OCI-LY7 (cell line): ENCODE measurements around the gene SSTR5. TPM values are rescaled to one million over a fixed set of nuclear protein-coding genes. Genes with fewer than 3 reads are reported as not detected.

Experiments
- BruUV-seq: library from RNA; stranded (reverse); fragments of 400-500 nt; replicated peaks from 2 replicates; lab custom pipeline; 2021; lab: Mats Ljungman, UMichigan
- CTCF ChIA-PET: fragments of 300-600 bp; sonication (Branson Sonifier 250); formaldehyde crosslinking; loops from one replicate; lab custom pipeline; 2022; ENCODE audit warnings: antibody characterized with exemption; ENCODE audit not compliant: unreplicated experiment; lab: Charles Lee
- POLR2A ChIA-PET: fragments of 300-600 bp; sonication (Branson Sonifier 250); formaldehyde crosslinking; loops from one replicate; lab custom pipeline; 2022; ENCODE audit warnings: antibody characterized with exemption; lab: Charles Lee
- DNase-seq: peaks from one replicate; pipeline ENCODE4 v3.0.0-alpha.2; 2015; ENCODE audit warnings: low spot score
- H2AFZ ChIP-seq: fragments of 200-600 bp; sonication (generic), shearing (Covaris generic); 2 replicates; pipeline ENCODE4 v1.6.1; 2014; ENCODE audit warnings: mild to moderate bottlenecking, antibody characterized with exemption, low read length, moderate library complexity
- H3K27ac ChIP-seq: fragments of 200-600 bp; sonication (generic); 2 replicates; pipeline ENCODE4 v1.5.1; 2014; ENCODE audit warnings: mixed run types, low read depth, mild to moderate bottlenecking, moderate library complexity, low read length, inconsistent platforms; ENCODE audit not compliant: poor library complexity, severe bottlenecking
- H3K36me3 ChIP-seq: fragments of 200-600 bp; sonication (generic); 2 replicates; pipeline ENCODE4 v1.6.1; 2014; ENCODE audit warnings: mild to moderate bottlenecking, antibody characterized with exemption, low read length, moderate library complexity, mixed read lengths; ENCODE audit not compliant: insufficient read depth
- H3K4me1 ChIP-seq: fragments of 200-600 bp; sonication (generic); 2 replicates; pipeline ENCODE4 v1.5.1; 2014; ENCODE audit warnings: mild to moderate bottlenecking, low read length; ENCODE audit not compliant: insufficient read depth, poor library complexity, severe bottlenecking
- H3K4me2 ChIP-seq: fragments of 200-600 bp; sonication (generic); 2 replicates; pipeline ENCODE4 v1.6.1; 2014; ENCODE audit warnings: mild to moderate bottlenecking, low read length
- H3K4me3 ChIP-seq: fragments of 200-600 bp; sonication (generic); 2 replicates; pipeline ENCODE4 v1.5.1; 2014; ENCODE audit warnings: mild to moderate bottlenecking, low read depth, low read length; ENCODE audit not compliant: poor library complexity, severe bottlenecking
- H3K79me2 ChIP-seq: fragments of 200-600 bp; sonication (generic); 2 replicates; pipeline ENCODE4 v1.6.1; 2016; ENCODE audit warnings: low read depth, mild to moderate bottlenecking, low read length, moderate library complexity, mixed read lengths; ENCODE audit not compliant: insufficient read depth
- H3K9me2 ChIP-seq: fragments of 200-600 bp; sonication (generic); 2 replicates; pipeline ENCODE4 v1.6.1; 2016; ENCODE audit warnings: mild to moderate bottlenecking, low read length, mixed read lengths; ENCODE audit not compliant: insufficient read depth
- H3K9me3 ChIP-seq: fragments of 200-600 bp; sonication (generic); 2 replicates; pipeline ENCODE4 v1.6.1; 2014; ENCODE audit warnings: mild to moderate bottlenecking, mixed run types, low read length, mixed read lengths
- H4K20me1 ChIP-seq: fragments of 200-600 bp; sonication (generic); 2 replicates; pipeline ENCODE4 v1.6.1; 2014; ENCODE audit warnings: mild to moderate bottlenecking, antibody characterized with exemption, low read length, moderate library complexity, mixed read lengths; ENCODE audit not compliant: insufficient read depth
- EZH2phosphoT487 ChIP-seq: fragments of 200-600 bp; sonication (generic); IDR thresholded peaks from 2 replicates; pipeline ENCODE4 v1.6.1; 2018; ENCODE audit warnings: low read depth, borderline replicate concordance, mild to moderate bottlenecking, mixed run types, antibody characterized with exemption, low read length, moderate library complexity, mixed read lengths
- intact Hi-C: fragments of 100-400 bp; cut with micrococcal nuclease; formaldehyde crosslinking; loops from one replicate; pipeline ENCODE4 v1.10.0; 2022; ENCODE audit not compliant: unreplicated experiment
- total RNA-seq, 2 experiments: library from RNA; depleted of rRNA in 1 of 2; stranded (reverse); fragments of >200 nt in 1 of 2; shearing (Covaris generic) in 1 of 2; gene quantifications; 2 replicates each; pipeline ENCODE4 v1.2.3, GENCODE V29; 2014 to 2022
- TF ChIP-seq, protein P1 (sequence below): fragments of 200-600 bp; sonication (generic); conservative IDR thresholded peaks from 2 replicates; pipeline ENCODE4 v1.5.1; 2014; ENCODE audit warnings: mild to moderate bottlenecking, antibody characterized with exemption, low read length, moderate library complexity, mixed read lengths

SSTR5 gene
- total RNA-seq, 2 experiments from 2014 or later: not detected

DNA sequence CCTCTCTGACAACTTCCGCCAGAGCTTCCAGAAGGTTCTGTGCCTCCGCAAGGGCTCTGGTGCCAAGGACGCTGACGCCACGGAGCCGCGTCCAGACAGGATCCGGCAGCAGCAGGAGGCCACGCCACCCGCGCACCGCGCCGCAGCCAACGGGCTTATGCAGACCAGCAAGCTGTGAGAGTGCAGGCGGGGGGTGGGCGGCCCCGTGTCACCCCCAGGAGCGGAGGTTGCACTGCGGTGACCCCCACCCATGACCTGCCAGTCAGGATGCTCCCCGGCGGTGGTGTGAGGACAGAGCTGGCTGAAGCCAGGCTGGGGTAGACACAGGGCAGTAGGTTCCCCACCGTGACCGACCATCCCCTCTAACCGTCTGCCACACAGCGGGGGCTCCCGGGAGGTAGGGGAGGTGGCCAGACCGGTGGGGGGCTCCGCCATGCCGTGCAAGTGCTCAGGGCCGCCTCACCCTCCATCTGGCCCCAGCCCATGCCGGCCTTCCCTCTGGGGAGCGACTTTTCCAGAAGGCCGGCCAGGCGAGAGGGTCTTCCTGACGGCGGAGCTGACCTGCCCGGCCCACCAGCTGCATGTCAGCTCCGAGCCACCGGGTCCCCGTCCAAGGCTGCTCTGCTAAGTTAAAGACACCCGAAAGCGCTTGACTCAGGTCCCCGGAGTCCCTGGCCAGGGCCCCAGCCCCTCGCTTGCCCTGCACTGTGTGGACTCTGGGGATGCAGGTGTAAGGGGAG is 7.4 kb downstream of the SSTR5 start:
- intact Hi-C loops: no loop called here
- Histone ChIP-seq H3K4me2 (no peak overlapping the region), H3K79me2 (no peaks in the 10 kb centered on the region), H3K4me1 (no peaks in the 10 kb centered on the region), H3K9me2 (no peaks in the 10 kb centered on the region), H3K9me3 (no peaks in the 10 kb centered on the region), H4K20me1 (no peaks in the 10 kb centered on the region), H3K36me3 (no peaks in the 10 kb centered on the region), H2AFZ (no peak overlapping the region), H3K27ac (no peak overlapping the region), H3K4me3 (no peak overlapping the region)
- no peak for DNase-seq
- ChIA-PET POLR2A (no interaction called here), CTCF (no interaction called here)
- TF ChIP-seq, protein P1, sequence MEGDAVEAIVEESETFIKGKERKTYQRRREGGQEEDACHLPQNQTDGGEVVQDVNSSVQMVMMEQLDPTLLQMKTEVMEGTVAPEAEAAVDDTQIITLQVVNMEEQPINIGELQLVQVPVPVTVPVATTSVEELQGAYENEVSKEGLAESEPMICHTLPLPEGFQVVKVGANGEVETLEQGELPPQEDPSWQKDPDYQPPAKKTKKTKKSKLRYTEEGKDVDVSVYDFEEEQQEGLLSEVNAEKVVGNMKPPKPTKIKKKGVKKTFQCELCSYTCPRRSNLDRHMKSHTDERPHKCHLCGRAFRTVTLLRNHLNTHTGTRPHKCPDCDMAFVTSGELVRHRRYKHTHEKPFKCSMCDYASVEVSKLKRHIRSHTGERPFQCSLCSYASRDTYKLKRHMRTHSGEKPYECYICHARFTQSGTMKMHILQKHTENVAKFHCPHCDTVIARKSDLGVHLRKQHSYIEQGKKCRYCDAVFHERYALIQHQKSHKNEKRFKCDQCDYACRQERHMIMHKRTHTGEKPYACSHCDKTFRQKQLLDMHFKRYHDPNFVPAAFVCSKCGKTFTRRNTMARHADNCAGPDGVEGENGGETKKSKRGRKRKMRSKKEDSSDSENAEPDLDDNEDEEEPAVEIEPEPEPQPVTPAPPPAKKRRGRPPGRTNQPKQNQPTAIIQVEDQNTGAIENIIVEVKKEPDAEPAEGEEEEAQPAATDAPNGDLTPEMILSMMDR: no peak
- TF ChIP-seq EZH2phosphoT487: no peak
- no TSS peak for BruUV-seq

DNA sequence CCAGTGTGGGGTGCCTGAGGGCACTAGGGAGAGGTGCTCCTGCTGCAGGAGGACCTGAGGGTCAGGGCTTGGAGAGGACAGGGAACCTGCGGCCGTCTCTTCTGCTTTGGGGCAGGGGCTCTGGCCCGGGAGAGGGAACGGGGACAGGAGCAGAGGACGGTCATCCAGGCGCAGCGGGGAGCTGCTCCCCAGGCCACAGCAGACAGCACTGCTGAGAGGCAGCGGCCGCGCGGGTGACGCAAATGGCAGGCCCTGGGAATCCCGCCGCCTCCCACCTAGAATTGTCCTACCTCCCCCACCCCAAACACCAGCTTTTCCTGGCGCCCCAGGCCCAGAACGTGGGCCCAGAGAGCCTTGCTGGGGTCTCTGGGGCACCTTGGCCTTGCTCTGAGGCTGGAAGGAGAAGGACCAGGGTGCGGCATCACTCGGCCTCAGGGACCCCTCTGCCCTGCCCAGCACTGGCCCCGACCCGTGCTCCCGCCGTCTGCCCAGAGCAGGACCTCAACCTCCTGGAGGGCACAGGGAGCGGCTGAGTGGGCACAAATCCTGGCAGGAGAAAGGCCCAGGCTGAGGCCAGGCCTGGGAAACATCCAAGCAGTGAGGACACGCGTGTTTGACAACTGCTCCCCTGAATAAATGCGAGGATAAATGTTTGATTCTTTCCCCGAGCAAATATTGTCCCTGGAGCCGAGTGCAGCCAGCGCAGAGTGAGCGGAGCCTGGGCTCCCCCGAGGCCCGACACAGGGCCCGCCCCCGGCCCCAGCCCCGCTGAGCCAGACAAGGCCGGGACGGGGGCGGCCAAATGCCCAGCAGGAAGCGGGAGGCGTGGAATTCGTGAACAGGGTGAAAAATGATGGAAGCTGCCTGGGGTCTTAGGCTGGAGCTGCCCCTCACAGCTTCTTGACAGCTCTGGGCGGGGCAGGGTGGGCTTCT is 8.5 kb downstream of the SSTR5 start:
- no peak overlapping the region for H3K4me3 ChIP-seq
- no TSS peak for BruUV-seq
- H3K4me2 ChIP-seq: no peak overlapping the region
- no peaks in the 10 kb centered on the region for H3K9me2 ChIP-seq
- no peaks in the 10 kb centered on the region for H4K20me1 ChIP-seq
- DNase-seq: no peak
- H3K79me2 ChIP-seq: no peaks in the 10 kb centered on the region
- H3K9me3 ChIP-seq: no peaks in the 10 kb centered on the region
- TF ChIP-seq, protein P1: no peak
- no peak for TF ChIP-seq EZH2phosphoT487
- intact Hi-C loops: no loop called here
- ChIA-PET CTCF (interaction anchor here (0.6 kb wide), 1 partner anchor 296 kb away, joined by 4 read pairs; no protein-coding TSS in a partner anchor), POLR2A (interaction anchor here (0.6 kb wide), 1 partner anchor 199 kb away, joined by 4 read pairs; no protein-coding TSS in a partner anchor)
- H3K36me3 ChIP-seq: no peaks in the 10 kb centered on the region
- H3K27ac ChIP-seq: no peak overlapping the region
- H3K4me1 ChIP-seq: no peaks in the 10 kb centered on the region
- H2AFZ ChIP-seq: no peak overlapping the region
